NT2/D1 (cell line): Measurements from ENCODE around the gene ABCB9.

ENCODE experiments used
- SUZ12 ChIP-seq: IDR thresholded peaks from 2 replicates; pipeline ENCODE4 v1.6.1; 2011; ENCODE audit not compliant: insufficient read length, insufficient read depth; ENCODE audit errors: extremely low read depth
- ZNF274 ChIP-seq: IDR thresholded peaks from 2 replicates; pipeline ENCODE4 v1.6.1; 2011; ENCODE audit warnings: mild to moderate bottlenecking, low read depth, low read length

DNA sequence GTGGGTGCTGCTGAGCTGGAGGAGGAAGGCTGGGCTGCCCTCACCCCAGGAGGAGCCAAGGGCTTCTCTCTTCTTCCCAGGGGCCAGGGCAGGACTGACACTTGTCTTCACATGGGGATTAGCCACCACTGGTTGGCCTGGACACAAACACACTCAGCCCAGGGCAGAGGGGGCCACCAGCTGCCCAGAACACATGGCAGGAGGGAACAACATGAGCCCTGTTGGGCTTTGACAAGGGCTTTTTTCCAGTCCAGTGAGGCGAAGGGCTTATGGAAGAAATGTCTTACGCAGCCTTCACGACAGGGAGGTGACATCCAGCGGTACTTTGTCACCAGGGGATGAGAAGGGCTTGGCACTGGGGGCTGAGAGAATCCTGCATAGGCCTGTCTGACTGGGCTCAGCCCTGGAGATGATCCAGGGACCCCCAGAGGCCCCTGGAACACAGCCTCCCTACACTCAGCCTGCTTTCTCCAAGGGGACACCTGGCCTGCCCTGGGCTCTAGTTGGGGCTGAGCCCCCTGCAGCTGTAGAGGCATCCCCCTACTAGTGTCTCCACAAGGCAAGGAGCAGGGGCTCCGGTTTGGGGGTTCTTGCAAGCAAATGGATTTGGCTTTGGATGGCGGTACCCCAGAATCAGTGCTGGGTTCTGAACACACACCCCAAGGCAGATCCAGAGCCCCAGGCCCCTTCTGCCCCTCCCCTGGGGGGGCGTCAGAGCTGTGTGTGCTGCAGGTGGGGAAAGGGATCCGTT is 33.1 kb upstream of the ABCB9 start:
- TF ChIP-seq ZNF274 (no peak), SUZ12 (no peak)
